Liver (tissue), 9 donors: ENCODE measurements around the gene CLK1. TPM values are rescaled to one million over a fixed set of nuclear protein-coding genes. Genes with fewer than 3 reads are reported as not detected.

Experiments used
- DNase-seq: peaks from one replicate; pipeline ENCODE4 v3.0.0-alpha.2; 2017; ENCODE audit warnings: low spot score
- H3K27ac ChIP-seq, 2 donors: one replicate each; pipeline ENCODE4 v1.7.0; 2013; ENCODE audit warnings: inconsistent platforms in 2 of 2, low read length in 2 of 2, control low read depth in 1 of 2, low read depth in 1 of 2, mild to moderate bottlenecking in 1 of 2
- H3K27me3 ChIP-seq, 4 donors: one replicate each; pipeline versions ENCODE4 v1.6.1 to v1.7.0; 2013; ENCODE audit warnings: low read length in 3 of 4, inconsistent platforms in 1 of 4, mild to moderate bottlenecking in 1 of 4, moderate library complexity in 1 of 4; ENCODE audit not compliant: control insufficient read depth in 4 of 4, insufficient read depth in 4 of 4
- H3K36me3 ChIP-seq, 4 donors: one replicate each; pipeline versions ENCODE4 v1.6.1 to v1.7.0; 2013; ENCODE audit warnings: low read length in 3 of 4, mild to moderate bottlenecking in 3 of 4, low read depth in 1 of 4, moderate library complexity in 1 of 4; ENCODE audit not compliant: control insufficient read depth in 4 of 4, insufficient read depth in 3 of 4
- H3K4me1 ChIP-seq, 4 donors: one replicate each; pipeline versions ENCODE4 v1.6.1 to v1.7.0; 2013; ENCODE audit warnings: low read length in 3 of 4, mild to moderate bottlenecking in 3 of 4, moderate library complexity in 1 of 4; ENCODE audit not compliant: control insufficient read depth in 4 of 4, insufficient read depth in 4 of 4
- H3K4me3 ChIP-seq, 3 donors: one replicate each; pipeline versions ENCODE4 v1.6.1 to v1.7.0; 2013; ENCODE audit warnings: low read length in 3 of 3, control low read depth in 1 of 3, low read depth in 1 of 3, mild to moderate bottlenecking in 1 of 3
- H3K9ac ChIP-seq, 2 donors: one replicate each; pipeline ENCODE4 v1.7.0; 2013; ENCODE audit warnings: low read length in 2 of 2, mild to moderate bottlenecking in 2 of 2, moderate library complexity in 2 of 2, control low read depth in 1 of 2, low read depth in 1 of 2
- H3K9me3 ChIP-seq, 4 donors: one replicate each; pipeline versions ENCODE4 v1.6.1 to v1.7.0; 2013; ENCODE audit warnings: low read length in 3 of 4; ENCODE audit not compliant: control insufficient read depth in 4 of 4
- ATF3 ChIP-seq: IDR thresholded peaks from 2 replicates; pipeline ENCODE4 v1.6.1; 2016; ENCODE audit warnings: antibody characterized with exemption
- CTCF ChIP-seq: fragments of 150-350 bp; IDR thresholded peaks from 2 replicates; pipeline ENCODE4 v1.5.1; 2017; ENCODE audit warnings: improper control_type of control experiment, low read depth, low read length; ENCODE audit not compliant: missing input control
- EGR1 ChIP-seq, 2 donors: IDR thresholded peaks; 2 replicates each; pipeline ENCODE4 v1.6.1; 2016 to 2018; ENCODE audit warnings: antibody characterized with exemption in 2 of 2, low read depth in 2 of 2
- FOXA1 ChIP-seq: IDR thresholded peaks from 2 replicates; pipeline ENCODE4 v1.6.1; 2016; ENCODE audit warnings: antibody characterized with exemption
- FOXA2 ChIP-seq: IDR thresholded peaks from 2 replicates; pipeline ENCODE4 v1.6.1; 2016; ENCODE audit warnings: antibody characterized with exemption
- GABPA ChIP-seq, 2 donors: IDR thresholded peaks in 1 of 2; conservative IDR thresholded peaks in 1 of 2; 2 replicates each; pipeline ENCODE4 v1.6.1; 2016; ENCODE audit warnings: antibody characterized with exemption in 2 of 2, mild to moderate bottlenecking in 1 of 2, moderate library complexity in 1 of 2
- HNF4A ChIP-seq, 2 donors: conservative IDR thresholded peaks; 2 replicates each; pipeline ENCODE4 v1.6.1; 2016; ENCODE audit warnings: antibody characterized with exemption in 2 of 2, mild to moderate bottlenecking in 2 of 2
- HNF4G ChIP-seq: IDR thresholded peaks from 2 replicates; pipeline ENCODE4 v1.6.1; 2016; ENCODE audit warnings: antibody characterized with exemption
- JUND ChIP-seq, 2 donors: IDR thresholded peaks; 2 replicates each; pipeline ENCODE4 v1.6.1; 2016; ENCODE audit warnings: antibody characterized with exemption in 2 of 2
- MAX ChIP-seq: IDR thresholded peaks from 2 replicates; pipeline ENCODE4 v1.6.1; 2016; ENCODE audit warnings: antibody characterized with exemption
- NR2F2 ChIP-seq: IDR thresholded peaks from 2 replicates; pipeline ENCODE4 v1.6.1; 2016; ENCODE audit warnings: antibody characterized with exemption
- RAD21 ChIP-seq, 2 donors: IDR thresholded peaks; 2 replicates each; pipeline ENCODE4 v1.6.1; 2016; ENCODE audit warnings: antibody characterized with exemption in 2 of 2, mild to moderate bottlenecking in 2 of 2
- REST ChIP-seq: IDR thresholded peaks from 2 replicates; pipeline ENCODE4 v1.6.1; 2016; ENCODE audit warnings: antibody characterized with exemption, mild to moderate bottlenecking
- RXRA ChIP-seq, 2 donors: IDR thresholded peaks; 2 replicates each; pipeline ENCODE4 v1.6.1; 2017 to 2018; ENCODE audit warnings: antibody characterized with exemption in 2 of 2, mild to moderate bottlenecking in 1 of 2
- SP1 ChIP-seq: IDR thresholded peaks from 2 replicates; pipeline ENCODE4 v1.6.1; 2018; ENCODE audit warnings: antibody characterized with exemption, mild to moderate bottlenecking
- TAF1 ChIP-seq: conservative IDR thresholded peaks from 2 replicates; pipeline ENCODE4 v1.6.1; 2016; ENCODE audit warnings: antibody characterized with exemption, mild to moderate bottlenecking
- YY1 ChIP-seq: IDR thresholded peaks from 2 replicates; pipeline ENCODE4 v1.6.1; 2016; ENCODE audit warnings: antibody characterized with exemption, mild to moderate bottlenecking
- ZBTB33 ChIP-seq: IDR thresholded peaks from 2 replicates; pipeline ENCODE4 v1.6.1; 2016; ENCODE audit warnings: antibody characterized with exemption
- WGBS: extraction: QIAGEN DNeasy Blood & Tissue Kit; methylation state at CpG from one replicate; pipeline ENCODE4 v1.1.7; 2013; 5-methylcytosine and 5-hydroxymethylcytosine counted together
- polyA plus RNA-seq, 2 donors: library from polyadenylated mRNA; stranded (reverse) in 1 of 2; unstranded in 1 of 2; fragments of 200-250 nt in 1 of 2; fragments of >200 nt in 1 of 2; fragmentation: Nextera tagmentation in 1 of 2; extraction: Ambion mirVana in 1 of 2; gene quantifications; one replicate each; pipeline versions ENCODE4 v1.2.1 to v1.2.3, GENCODE V29; 2013 to 2015
- total RNA-seq, 2 donors: library from RNA; depleted of rRNA; stranded (reverse); fragments of >200 nt; gene quantifications; one replicate each; pipeline ENCODE4 v1.2.3, GENCODE V29; 2014
- donor health status: healthy.
- donor health status: healthy.
- donor health status: healthy.
- donor health status: healthy.
- donor health status: healthy.

The CLK1 gene
- total RNA-seq (10 to 100 TPM; 69.9 to 86.3 TPM), polyA plus RNA-seq (10 to 100 TPM; 21.2 to 53.7 TPM)

- Histone ChIP-seq H3K9ac (peak within 1 kb of the TSS; percentile 99 to 100), H3K27me3 (no peaks in the 10 kb centered on the region), H3K4me3 (peak within 1 kb of the TSS; percentile 71 to 100 (median 89)), H3K9me3 (no peaks in the 10 kb centered on the region), H3K27ac (peak within 1 kb of the TSS; percentile 100), H3K36me3 (peaks cover 0 to 7% (median 2%) of the 10 kb centered on the region in 4 donors), H3K4me1 (peaks cover 2 to 33% (median 22%) of the 10 kb centered on the region in 4 donors)
- WGBS: under 1% methylated on average over 89 of the region's 89 CpGs
- TF ChIP-seq NR2F2 (no peak), GABPA (IDR thresholded peaks at IDR 0.05 in 1 of 2, conservative IDR thresholded peaks at IDR 0.05 in 1 of 2) (peak in 1 of 2 donors; percentile 68), EGR1 (IDR thresholded peaks at IDR 0.05; ENCODE audit: low read depth in 2 of 2) (peak in 1 of 2 donors; percentile 17), FOXA2 (no peak), HNF4A (conservative IDR thresholded peaks at IDR 0.05) (peak in 1 of 2 donors; percentile 23), RAD21 (IDR thresholded peaks at IDR 0.05) (peak in 1 of 2 donors; percentile 2), REST (peak; percentile 95), YY1 (peak; percentile 99), TAF1 (peak; percentile 97), FOXA1 (no peak), ATF3 (no peak), RXRA (IDR thresholded peaks at IDR 0.05) (peak; percentile 23 to 44), CTCF (no peak), HNF4G (no peak), ZBTB33 (peak; percentile 35), MAX (peak; percentile 16), SP1 (peak; percentile 65), JUND (IDR thresholded peaks at IDR 0.05) (no peak)
- DNase-seq: peak; percentile 96
Observed at GRCh38 chr2:200864176-200865034, at the start of gene CLK1. Gene CLK1, minus strand, starts transcription at chr2:200864658. Its CDS starts 2,796 bp downstream, at chr2:200861862.
